GM23338 (cell line): ENCODE measurements around the gene ALDH8A1. TPM values are rescaled to one million over a fixed set of nuclear protein-coding genes. Genes with fewer than 3 reads are reported as not detected.

Experiments
- ATAC-seq: fragments of 200-7000 bp; cut with Tn5 transposase; 3 replicates; pipeline ENCODE4 v1.9.1; 2020
- DNase-seq: peaks from one replicate; pipeline ENCODE4 v3.0.0-alpha.2; 2015; ENCODE audit warnings: low spot score
- H2AFZ ChIP-seq: fragments of 200-600 bp; sonication (generic); 2 replicates; pipeline ENCODE4 v1.8.0; 2016; ENCODE audit warnings: antibody characterized with exemption, mild to moderate bottlenecking, moderate library complexity
- H3F3A ChIP-seq: fragments of 200-600 bp; sonication (generic); replicated peaks from 2 replicates; pipeline ENCODE4 v1.8.0; 2017; ENCODE audit warnings: antibody characterized with exemption, mixed run types, low read depth
- H3K27ac ChIP-seq: fragments of 200-600 bp; sonication (generic); 2 replicates; pipeline ENCODE4 v1.6.1; 2016; ENCODE audit warnings: low read depth
- H3K27me3 ChIP-seq: fragments of 200-600 bp; sonication (generic); 2 replicates; pipeline ENCODE4 v1.8.0; 2016; ENCODE audit warnings: mild to moderate bottlenecking, mixed run types, moderate library complexity; ENCODE audit not compliant: insufficient read depth
- H3K36me3 ChIP-seq: fragments of 200-600 bp; sonication (generic); 2 replicates; pipeline ENCODE4 v1.8.0; 2016; ENCODE audit warnings: mild to moderate bottlenecking; ENCODE audit not compliant: insufficient read depth
- H3K4me1 ChIP-seq: fragments of 200-600 bp; sonication (generic); 2 replicates; pipeline ENCODE4 v1.8.0; 2016; ENCODE audit warnings: mild to moderate bottlenecking, moderate library complexity; ENCODE audit not compliant: insufficient read depth
- H3K4me2 ChIP-seq: fragments of 200-600 bp; sonication (generic); 2 replicates; pipeline ENCODE4 v1.7.1; 2017; ENCODE audit warnings: mixed run types
- H3K4me3 ChIP-seq: fragments of 200-600 bp; sonication (generic); 2 replicates; pipeline ENCODE4 v1.6.1; 2016; ENCODE audit warnings: mixed run types
- H3K79me2 ChIP-seq: fragments of 200-600 bp; sonication (generic); replicated peaks from 2 replicates; pipeline ENCODE4 v1.8.0; 2017; ENCODE audit warnings: mild to moderate bottlenecking; ENCODE audit not compliant: insufficient read depth
- H3K9me2 ChIP-seq: fragments of 200-600 bp; sonication (generic); 2 replicates; pipeline ENCODE4 v1.8.0; 2017; ENCODE audit not compliant: insufficient read depth
- H4K20me1 ChIP-seq: fragments of 200-600 bp; sonication (generic); replicated peaks from 2 replicates; pipeline ENCODE4 v1.8.0; 2017; ENCODE audit warnings: mild to moderate bottlenecking; ENCODE audit not compliant: insufficient read depth
- H3K27ac Mint-ChIP-seq: 2 replicates; pipeline ENCODE4 v1.8.0; 2020; ENCODE audit warnings: inconsistent platforms, mild to moderate bottlenecking, moderate library complexity, mixed read lengths
- H3K27me3 Mint-ChIP-seq: 3 replicates; pipeline ENCODE4 v1.8.0; 2022; ENCODE audit warnings: low read depth, mild to moderate bottlenecking, moderate library complexity, mixed read lengths, inconsistent platforms; ENCODE audit not compliant: insufficient read depth, poor library complexity
- H3K36me3 Mint-ChIP-seq: 3 replicates; pipeline ENCODE4 v1.8.0; 2021; ENCODE audit warnings: low read depth, mild to moderate bottlenecking, inconsistent platforms, moderate library complexity, mixed read lengths
- H3K4me1 Mint-ChIP-seq: 3 replicates; pipeline ENCODE4 v1.8.0; 2020; ENCODE audit warnings: mild to moderate bottlenecking, inconsistent platforms, mixed read lengths
- H3K4me3 Mint-ChIP-seq: 3 replicates; pipeline ENCODE4 v1.8.0; 2021; ENCODE audit warnings: moderate library complexity, mild to moderate bottlenecking, inconsistent platforms, mixed read lengths
- H3K9me3 Mint-ChIP-seq: 3 replicates; pipeline ENCODE4 v1.8.0; 2020; ENCODE audit warnings: moderate library complexity, mild to moderate bottlenecking, inconsistent platforms, mixed read lengths
- CREB1 ChIP-seq: fragments of 250-450 bp; sonication (Bioruptor Pico); IDR thresholded peaks from 2 replicates; pipeline ENCODE4 v1.5.0; 2020; ENCODE audit warnings: low read depth, mild to moderate bottlenecking, moderate library complexity
- CTCF ChIP-seq, 2 experiments: fragments of 200-600 bp in 1 of 2; sonication (generic) in 1 of 2; conservative IDR thresholded peaks; 2 replicates each; pipeline versions ENCODE4 v1.5.1 to v1.6.1; 2016 to 2017; ENCODE audit warnings: antibody characterized with exemption in 2 of 2, low read depth in 2 of 2, mild to moderate bottlenecking in 2 of 2, moderate library complexity in 1 of 2
- ETS1 ChIP-seq: IDR thresholded peaks from 2 replicates; pipeline ENCODE4 v1.6.1; 2016; ENCODE audit warnings: antibody characterized with exemption
- EZH2 ChIP-seq: fragments of 200-600 bp; sonication (generic); IDR thresholded peaks from one replicate; pipeline ENCODE4 v1.8.0; 2017; ENCODE audit warnings: antibody characterized with exemption, mild to moderate bottlenecking, low read depth; ENCODE audit not compliant: unreplicated experiment
- EZH2phosphoT487 ChIP-seq: fragments of 200-600 bp; sonication (generic); IDR thresholded peaks from one replicate; pipeline ENCODE4 v1.8.1; 2018; ENCODE audit warnings: antibody characterized with exemption; ENCODE audit not compliant: unreplicated experiment
- NANOG ChIP-seq: IDR thresholded peaks from 2 replicates; pipeline ENCODE4 v1.6.1; 2016; ENCODE audit warnings: antibody characterized with exemption, borderline replicate concordance
- POLR2AphosphoS5 ChIP-seq: IDR thresholded peaks from 2 replicates; pipeline ENCODE4 v1.6.1; 2016; ENCODE audit warnings: antibody characterized with exemption, low read depth
- REST ChIP-seq: IDR thresholded peaks from one replicate; pipeline ENCODE4 v1.6.1; 2018; ENCODE audit warnings: antibody characterized with exemption; ENCODE audit not compliant: unreplicated experiment
- STAT1 ChIP-seq: IDR thresholded peaks from one replicate; pipeline ENCODE4 v1.6.1; 2016; ENCODE audit warnings: antibody characterized with exemption; ENCODE audit not compliant: unreplicated experiment
- ZNF114 ChIP-seq: fragments of 250-450 bp; sonication (Bioruptor Pico); IDR thresholded peaks from 2 replicates; pipeline ENCODE4 v1.5.0; 2020; ENCODE audit warnings: mild to moderate bottlenecking, moderate library complexity
- ZNF331 ChIP-seq: fragments of 250-450 bp; sonication (Bioruptor Pico); IDR thresholded peaks from 2 replicates; pipeline ENCODE4 v1.5.0; 2020; ENCODE audit warnings: low read depth, mild to moderate bottlenecking, moderate library complexity
- ZNF462 ChIP-seq: fragments of 250-450 bp; sonication (Bioruptor Pico); IDR thresholded peaks from 2 replicates; pipeline ENCODE4 v1.5.0; 2020; ENCODE audit warnings: mild to moderate bottlenecking, moderate library complexity
- polyA plus RNA-seq: library from polyadenylated mRNA; unstranded; fragments of >200 nt; fragmentation: Nextera tagmentation; extraction: Ambion mirVana; gene quantifications from 2 replicates; pipeline ENCODE4 v1.2.1, GENCODE V29; 2016
- total RNA-seq: library from RNA; depleted of rRNA; stranded (reverse); fragments of >200 nt; shearing (Covaris generic); gene quantifications from 2 replicates; pipeline ENCODE4 v1.2.3, GENCODE V29; 2014

The ALDH8A1 gene
- total and polyA plus RNA-seq, 2 experiments from 2014 or later = not detected

GRCh38 chr6:134875367-134875766, 74.5 kb downstream of the ALDH8A1 start (continued):
- no peak for TF ChIP-seq ZNF462 (CRISPR knock-in tag)

- Histone ChIP-seq H4K20me1 (no peaks in the 10 kb centered on the region), H3K36me3 (0 out of 2 replicates have a peak, but pooled peaks cover 3% of the 10 kb centered on the region), H3K9me2 (no peaks in the 10 kb centered on the region), H3K4me2 (no peak overlapping the region), H2AFZ (no peak overlapping the region), H3K27me3 (no peaks in the 10 kb centered on the region), H3F3A (no peaks in the 10 kb centered on the region), H3K27ac (no peak overlapping the region), H3K4me3 (no peak overlapping the region), H3K4me1 (no peaks in the 10 kb centered on the region), H3K79me2 (no peaks in the 10 kb centered on the region)
- Mint-ChIP-seq H3K36me3 (peaks cover 22% of the 10 kb centered on the region; the same call in 2 of the 3 replicates), H3K4me1 (peaks cover 13% of the 10 kb centered on the region; the same call in 2 of the 3 replicates), H3K9me3 (peaks cover 34% of the 10 kb centered on the region), H3K27ac (no peak overlapping the region), H3K4me3 (no peak overlapping the region), H3K27me3 (peaks cover 5% of the 10 kb centered on the region)
- no peak for TF ChIP-seq ZNF331
- no peak for TF ChIP-seq ETS1
- TF ChIP-seq STAT1 = no peak
- no peak for TF ChIP-seq EZH2phosphoT487
- no peak for TF ChIP-seq POLR2AphosphoS5
- TF ChIP-seq EZH2 = no peak
- TF ChIP-seq ZNF114 (CRISPR knock-in tag) = no peak
- TF ChIP-seq REST = no peak
- TF ChIP-seq CREB1 = no peak
- no peak for TF ChIP-seq NANOG
- no peak for TF ChIP-seq CTCF (conservative IDR thresholded peaks at IDR 0.05; ENCODE audit: low read depth in 2 of 2)
- no peak for ATAC-seq
- DNase-seq = no peak
Observed at GRCh38 chr6:134873500-134874388, 76.2 kb downstream of the ALDH8A1 start.
